Trophoblast cell (in vitro differentiated cells and primary cell): ENCODE data around the gene NPSR1.

Source experiments
- DNase-seq, 2 donors: peaks; one replicate each; pipeline ENCODE4 v3.0.0-alpha.2; 2016
- H2AFZ ChIP-seq: 2 replicates; pipeline ENCODE4 v1.6.1; 2013; ENCODE audit warnings: low read length, moderate library complexity, mild to moderate bottlenecking; ENCODE audit not compliant: insufficient read depth, poor library complexity
- H2AK5ac ChIP-seq: 2 replicates; pipeline ENCODE4 v1.6.1; 2013; ENCODE audit warnings: mild to moderate bottlenecking, low read length
- H2BK120ac ChIP-seq: 2 replicates; pipeline ENCODE4 v1.6.1; 2013; ENCODE audit warnings: low read length, mild to moderate bottlenecking, moderate library complexity; ENCODE audit not compliant: insufficient read depth, poor library complexity
- H2BK12ac ChIP-seq: 2 replicates; pipeline ENCODE4 v1.6.1; 2013; ENCODE audit warnings: mild to moderate bottlenecking, low read length, moderate library complexity
- H2BK5ac ChIP-seq: 2 replicates; pipeline ENCODE4 v1.6.1; 2013; ENCODE audit warnings: low read length, low read depth, moderate library complexity, mild to moderate bottlenecking; ENCODE audit not compliant: poor library complexity
- H3K14ac ChIP-seq: 2 replicates; pipeline ENCODE4 v1.6.1; 2013; ENCODE audit warnings: mild to moderate bottlenecking, low read length
- H3K18ac ChIP-seq: 2 replicates; pipeline ENCODE4 v1.6.1; 2013; ENCODE audit warnings: mild to moderate bottlenecking, low read length
- H3K23ac ChIP-seq: 2 replicates; pipeline ENCODE4 v1.6.1; 2013; ENCODE audit warnings: low read length
- H3K27ac ChIP-seq: 2 replicates; pipeline ENCODE4 v1.5.1; 2013; ENCODE audit warnings: low read depth, mild to moderate bottlenecking, inconsistent platforms, low read length, moderate library complexity
- H3K27me3 ChIP-seq: 2 replicates; pipeline ENCODE4 v1.6.1; 2013; ENCODE audit warnings: inconsistent platforms, mild to moderate bottlenecking, low read length, moderate library complexity; ENCODE audit not compliant: insufficient read depth
- H3K36me3 ChIP-seq, 2 experiments: 1 replicate in 1 of 2; 2 replicates in 1 of 2; pipeline ENCODE4 v1.6.1; 2013; ENCODE audit warnings: low read length in 2 of 2, mild to moderate bottlenecking in 2 of 2, moderate library complexity in 1 of 2; ENCODE audit not compliant: insufficient read depth in 2 of 2, control insufficient read depth in 1 of 2
- H3K4ac ChIP-seq: 2 replicates; pipeline ENCODE4 v1.6.1; 2013; ENCODE audit warnings: low read depth, mild to moderate bottlenecking, low read length, moderate library complexity
- H3K4me1 ChIP-seq, 2 experiments: 1 replicate in 1 of 2; 2 replicates in 1 of 2; pipeline ENCODE4 v1.6.1; 2013; ENCODE audit warnings: low read length in 2 of 2, mild to moderate bottlenecking in 2 of 2, moderate library complexity in 1 of 2; ENCODE audit not compliant: insufficient read depth in 2 of 2, control insufficient read depth in 1 of 2
- H3K4me2 ChIP-seq: 2 replicates; pipeline ENCODE4 v1.6.1; 2013; ENCODE audit warnings: inconsistent platforms, mild to moderate bottlenecking, low read length, moderate library complexity
- H3K4me3 ChIP-seq: 2 replicates; pipeline ENCODE4 v1.5.1; 2013; ENCODE audit warnings: mild to moderate bottlenecking, low read depth, low read length, inconsistent platforms
- H3K79me1 ChIP-seq: one replicate; pipeline ENCODE4 v1.6.1; 2013; ENCODE audit warnings: low read length
- H3K79me2 ChIP-seq: 2 replicates; pipeline ENCODE4 v1.6.1; 2013; ENCODE audit warnings: low read length, mild to moderate bottlenecking; ENCODE audit not compliant: control insufficient read depth, insufficient read depth, poor library complexity
- H3K9ac ChIP-seq: 2 replicates; pipeline ENCODE4 v1.6.1; 2013; ENCODE audit warnings: mild to moderate bottlenecking, low read length
- H3K9me3 ChIP-seq: 2 replicates; pipeline ENCODE4 v1.6.1; 2013; ENCODE audit warnings: low read depth, mild to moderate bottlenecking, control low read depth, inconsistent platforms, low read length; ENCODE audit not compliant: insufficient read depth
- H4K12ac ChIP-seq: 2 replicates; pipeline ENCODE4 v1.6.1; 2013; ENCODE audit warnings: low read depth, mild to moderate bottlenecking, low read length, moderate library complexity
- H4K8ac ChIP-seq: 2 replicates; pipeline ENCODE4 v1.6.1; 2013; ENCODE audit warnings: low read depth, mild to moderate bottlenecking, low read length, moderate library complexity
- H4K91ac ChIP-seq: one replicate; pipeline ENCODE4 v1.6.1; 2013; ENCODE audit warnings: low read depth, mild to moderate bottlenecking, low read length, moderate library complexity
- WGBS: extraction: QIAGEN DNeasy Blood & Tissue Kit; methylation state at CpG from one replicate; pipeline ENCODE4 v1.1.7; 2013; ENCODE audit warnings: missing lambda C conversion rate; ENCODE audit not compliant: insufficient read length, insufficient coverage; ENCODE audit errors: extremely low coverage; 5-methylcytosine and 5-hydroxymethylcytosine counted together

The NPSR1 gene

GRCh38 chr7:34780546-34780945 is 122.5 kb downstream of the NPSR1 start:
- Histone ChIP-seq H3K27ac (no peak overlapping the region), H3K79me1 (no peaks in the 10 kb centered on the region), H2BK120ac (no peak overlapping the region), H4K12ac (no peak overlapping the region), H3K14ac (no peak overlapping the region), H3K9ac (no peak overlapping the region), H3K4me1 (no peaks in the 10 kb centered on the region), H2AFZ (no peak overlapping the region), H3K4me3 (no peak overlapping the region), H4K91ac (no peak overlapping the region), H3K9me3 (no peaks in the 10 kb centered on the region), H2AK5ac (no peak overlapping the region), H4K8ac (no peak overlapping the region), H3K36me3 (no peaks in the 10 kb centered on the region), H3K79me2 (no peaks in the 10 kb centered on the region), H3K23ac (no peak overlapping the region), H3K4ac (no peak overlapping the region), H3K18ac (no peak overlapping the region), H3K27me3 (no peaks in the 10 kb centered on the region), H2BK12ac (no peak overlapping the region), H3K4me2 (no peak overlapping the region), H2BK5ac (no peak overlapping the region)
- DNase-seq, result no peak
- WGBS, result no CpG with 5 or more reads among the region's 3 CpGs

DNA sequence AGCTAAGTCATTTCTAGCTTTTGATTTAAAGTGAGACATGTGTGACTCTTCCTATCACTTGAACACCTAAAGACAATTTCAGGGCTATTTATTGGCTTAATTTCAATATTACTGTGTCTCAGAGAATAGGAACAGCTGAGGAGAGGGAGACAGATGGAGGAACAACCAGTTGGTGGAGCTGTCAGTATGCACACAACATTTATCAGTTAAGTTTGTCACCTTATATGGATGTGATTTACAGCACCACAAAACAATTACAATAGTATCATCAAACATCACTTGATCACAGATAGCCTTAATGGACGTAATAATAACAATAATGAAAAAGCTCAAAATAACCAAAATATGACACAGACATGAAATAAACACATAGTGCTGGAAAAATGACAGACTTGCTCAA is 129.6 kb downstream of the NPSR1 start:
- Histone ChIP-seq H4K8ac (no peak overlapping the region), H4K12ac (no peak overlapping the region), H2AK5ac (no peak overlapping the region), H3K4me1 (no peaks in the 10 kb centered on the region), H4K91ac (no peak overlapping the region), H3K79me2 (no peaks in the 10 kb centered on the region), H2BK12ac (no peak overlapping the region), H3K27ac (no peak overlapping the region), H3K9me3 (no peaks in the 10 kb centered on the region), H3K18ac (no peak overlapping the region), H3K4me2 (no peak overlapping the region), H2AFZ (no peak overlapping the region), H3K14ac (no peak overlapping the region), H3K79me1 (no peaks in the 10 kb centered on the region), H3K23ac (no peak overlapping the region), H3K27me3 (no peaks in the 10 kb centered on the region), H2BK120ac (no peak overlapping the region), H3K4ac (no peak overlapping the region), H3K36me3 (no peaks in the 10 kb centered on the region), H3K9ac (no peak overlapping the region), H2BK5ac (no peak overlapping the region), H3K4me3 (no peak overlapping the region)
- no peak for DNase-seq
- no CpG with 5 or more reads among the region's 1 CpG for WGBS

GRCh38 chr7:34806831-34807230 is 148.8 kb downstream of the NPSR1 start:
- H3K27ac ChIP-seq, result no peak overlapping the region
- H3K79me2 ChIP-seq, result no peaks in the 10 kb centered on the region
- H3K23ac ChIP-seq, result no peak overlapping the region
- H3K4me3 ChIP-seq, result no peak overlapping the region
- H3K9ac ChIP-seq, result no peak overlapping the region
- peaks cover 3% of the 10 kb centered on the region for H3K9me3 ChIP-seq
- no peak overlapping the region for H3K4ac ChIP-seq
- no peak overlapping the region for H4K91ac ChIP-seq
- no peak overlapping the region for H2BK12ac ChIP-seq
- no peak overlapping the region for H2BK5ac ChIP-seq
- H2AK5ac ChIP-seq, result no peak overlapping the region
- no peaks in the 10 kb centered on the region for H3K79me1 ChIP-seq
- WGBS, result no CpG with 5 or more reads among the region's 2 CpGs
- H3K4me2 ChIP-seq, result no peak overlapping the region
- H3K14ac ChIP-seq, result no peak overlapping the region
- H3K4me1 ChIP-seq, result no peaks in the 10 kb centered on the region
- no peak overlapping the region for H2BK120ac ChIP-seq
- H3K36me3 ChIP-seq, result no peaks in the 10 kb centered on the region
- no peaks in the 10 kb centered on the region for H3K27me3 ChIP-seq
- H4K12ac ChIP-seq, result no peak overlapping the region
- DNase-seq, result no peak
- no peak overlapping the region for H2AFZ ChIP-seq
- H3K18ac ChIP-seq, result no peak overlapping the region
- no peak overlapping the region for H4K8ac ChIP-seq

DNA sequence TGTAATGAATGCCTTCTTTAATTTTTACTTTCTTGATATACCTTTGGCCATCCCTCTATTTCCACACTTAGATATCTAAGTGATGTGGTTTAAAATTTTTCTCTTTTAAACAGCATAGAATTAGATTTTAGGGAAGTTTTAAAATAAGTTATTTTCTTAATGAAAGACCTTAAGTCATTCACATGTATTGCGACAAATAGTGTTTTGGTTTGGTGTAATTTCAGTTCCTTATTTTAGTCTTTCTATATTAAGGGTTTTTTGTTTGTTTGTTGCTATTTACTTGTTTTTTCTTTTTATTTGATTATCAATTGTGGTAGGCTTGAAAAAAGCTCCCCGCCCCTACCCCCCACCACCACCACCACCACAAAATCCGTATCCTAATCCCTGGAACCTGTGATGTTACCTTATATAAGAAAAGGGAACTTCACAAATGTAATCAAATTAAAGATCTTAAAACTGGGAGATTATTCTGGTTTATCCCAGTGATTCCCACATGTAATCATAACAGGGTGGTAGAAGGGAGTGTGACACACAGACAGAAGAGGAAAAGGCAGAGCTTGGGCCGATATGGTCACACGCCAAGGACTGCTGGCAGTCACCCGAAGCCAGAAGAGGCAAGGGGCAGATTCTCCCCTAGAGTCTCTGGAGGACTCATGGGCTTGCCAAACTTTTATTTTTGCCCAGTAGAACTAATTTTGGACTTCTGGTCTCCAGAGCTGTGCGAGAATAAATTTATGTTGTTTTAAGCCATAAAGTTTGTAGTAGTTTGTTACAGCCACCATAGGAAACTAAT is 149.7 kb downstream of the NPSR1 start:
- Histone ChIP-seq H3K79me1 (no peaks in the 10 kb centered on the region), H3K23ac (no peak overlapping the region), H4K12ac (no peak overlapping the region), H3K36me3 (no peaks in the 10 kb centered on the region), H3K4ac (no peak overlapping the region), H3K4me1 (no peaks in the 10 kb centered on the region), H2AFZ (no peak overlapping the region), H4K91ac (no peak overlapping the region), H2BK12ac (no peak overlapping the region), H2BK5ac (no peak overlapping the region), H3K9ac (no peak overlapping the region), H3K4me3 (no peak overlapping the region), H3K9me3 (peaks cover 3% of the 10 kb centered on the region), H3K18ac (no peak overlapping the region), H4K8ac (no peak overlapping the region), H3K27me3 (no peaks in the 10 kb centered on the region), H3K4me2 (no peak overlapping the region), H2AK5ac (no peak overlapping the region), H3K27ac (no peak overlapping the region), H3K14ac (no peak overlapping the region), H3K79me2 (no peaks in the 10 kb centered on the region), H2BK120ac (no peak overlapping the region)
- no CpG with 5 or more reads among the region's 7 CpGs for WGBS
- no peak for DNase-seq
